ENCODE measurements around the gene DST. TPM values are rescaled to one million over a fixed set of nuclear protein-coding genes. Genes with fewer than 3 reads are reported as not detected.

DST gene
- total RNA-seq, 1 experiment from 2014 or later: 91.9 TPM

- Histone ChIP-seq H4K20me1 (ENCODE audit: control insufficient read depth, insufficient read depth, insufficient read length) (no peaks in the 10 kb centered on the region), H2BK12ac (ENCODE audit: insufficient read length, low read depth, low read length) (no peak overlapping the region), H2BK15ac (ENCODE audit: low read depth, low read length) (no peak overlapping the region), H4K91ac (ENCODE audit: insufficient read length, low read depth, low read length) (no peak overlapping the region), H3K79me1 (ENCODE audit: insufficient read depth, low read depth, low read length, poor library complexity, severe bottlenecking) (no peaks in the 10 kb centered on the region), H3K27ac (ENCODE audit: insufficient read length, low read depth, low read length) (no peak overlapping the region), H3K23me2 (ENCODE audit: insufficient read length, low read depth, low read length, poor library complexity, severe bottlenecking) (no peaks in the 10 kb centered on the region), H3K23ac (ENCODE audit: insufficient read length, low read depth, low read length) (no peak overlapping the region), H2AK5ac (ENCODE audit: insufficient read length, low read length) (no peak overlapping the region), H3T11ph (ENCODE audit: low read length) (no peak overlapping the region), H3K14ac (ENCODE audit: insufficient read depth, low read length) (no peak overlapping the region), H2AFZ (ENCODE audit: low read length) (no peak overlapping the region), H3K79me2 (ENCODE audit: insufficient read depth, low read length) (no peaks in the 10 kb centered on the region), H3K9ac (ENCODE audit: extremely low read depth, insufficient read length, low read length) (no peak overlapping the region), H4K5ac (ENCODE audit: insufficient read length, low read depth, low read length) (no peak overlapping the region), H2BK20ac (ENCODE audit: low read depth, low read length, poor library complexity, severe bottlenecking) (no peak overlapping the region), H3K4ac (ENCODE audit: low read depth, low read length) (no peak overlapping the region), H2BK5ac (ENCODE audit: insufficient read length, low read length) (no peak overlapping the region), H3K18ac (ENCODE audit: insufficient read length, low read depth, low read length) (no peak overlapping the region), H2BK120ac (ENCODE audit: low read depth, low read length, poor library complexity, severe bottlenecking) (no peak overlapping the region), H3K4me2 (ENCODE audit: insufficient read depth, insufficient read length, low read length) (no peak overlapping the region), H3K27me3 (ENCODE audit: insufficient read depth, low read length) (no peaks in the 10 kb centered on the region), H4K8ac (replicated peaks; ENCODE audit: insufficient read length, low read depth, low read length) (no peak overlapping the region), H3K4me1 (ENCODE audit: insufficient read depth, low read length) (no peaks in the 10 kb centered on the region), H3K9me3 (ENCODE audit: control insufficient read depth, low read depth, low read length) (no peaks in the 10 kb centered on the region), H3K56ac (ENCODE audit: insufficient read length, low read depth, low read length) (no peak overlapping the region)
- no peaks in the 10 kb centered on the region for H3K27me3 Mint-ChIP-seq (ENCODE audit: low read depth)
- WGBS (ENCODE audit: extremely low coverage, insufficient read length, low lambda C conversion rate): no CpG with 5 or more reads among the region's 4 CpGs
- H3K36me3 Mint-ChIP-seq (ENCODE audit: insufficient read depth in 1 of 3, low read depth in 3 of 3): peaks cover 5 to 41% (median 38%) of the 10 kb centered on the region in 3 experiments; a peak in 6 of 7 replicates
- TF ChIP-seq, protein P1, sequence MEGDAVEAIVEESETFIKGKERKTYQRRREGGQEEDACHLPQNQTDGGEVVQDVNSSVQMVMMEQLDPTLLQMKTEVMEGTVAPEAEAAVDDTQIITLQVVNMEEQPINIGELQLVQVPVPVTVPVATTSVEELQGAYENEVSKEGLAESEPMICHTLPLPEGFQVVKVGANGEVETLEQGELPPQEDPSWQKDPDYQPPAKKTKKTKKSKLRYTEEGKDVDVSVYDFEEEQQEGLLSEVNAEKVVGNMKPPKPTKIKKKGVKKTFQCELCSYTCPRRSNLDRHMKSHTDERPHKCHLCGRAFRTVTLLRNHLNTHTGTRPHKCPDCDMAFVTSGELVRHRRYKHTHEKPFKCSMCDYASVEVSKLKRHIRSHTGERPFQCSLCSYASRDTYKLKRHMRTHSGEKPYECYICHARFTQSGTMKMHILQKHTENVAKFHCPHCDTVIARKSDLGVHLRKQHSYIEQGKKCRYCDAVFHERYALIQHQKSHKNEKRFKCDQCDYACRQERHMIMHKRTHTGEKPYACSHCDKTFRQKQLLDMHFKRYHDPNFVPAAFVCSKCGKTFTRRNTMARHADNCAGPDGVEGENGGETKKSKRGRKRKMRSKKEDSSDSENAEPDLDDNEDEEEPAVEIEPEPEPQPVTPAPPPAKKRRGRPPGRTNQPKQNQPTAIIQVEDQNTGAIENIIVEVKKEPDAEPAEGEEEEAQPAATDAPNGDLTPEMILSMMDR (conservative IDR thresholded peaks at IDR 0.05): no peak
- no peak overlapping the region for H3K4me3 Mint-ChIP-seq
- H3K4me1 Mint-ChIP-seq: peaks cover 4 to 10% of the 10 kb centered on the region in 2 experiments
- no peak overlapping the region; a peak in 1 of 7 replicates for H3K27ac Mint-ChIP-seq
- H3K9me3 Mint-ChIP-seq: no peaks in the 10 kb centered on the region
- no peak for DNase-seq
Observed at GRCh38 chr6:56643379-56644089, 845 bp upstream of the DST start.
